Renal cortical epithelial cell (primary cell): ENCODE data around the gene MYO1H. TPM values are rescaled to one million over a fixed set of nuclear protein-coding genes. Genes with fewer than 3 reads are reported as not detected.
"Not testable (repeated sequence)": the region's sequence is repeated elsewhere in the genome, so short reads cannot be mapped to it uniquely, and the experiment has no call there.

ENCODE experiments used
- DNase-seq: peaks from one replicate; pipeline ENCODE4 v3.0.0-alpha.2; 2011; ENCODE audit warnings: low read depth
- total RNA-seq: library from RNA; depleted of rRNA; stranded (reverse); fragments of >200 nt; gene quantifications from 2 replicates; pipeline ENCODE4 v1.2.3, GENCODE V29; 2014

The MYO1H gene
- total RNA-seq, 1 donor from 2014 or later: not detected

- not testable (repeated sequence) for DNase-seq
Observed at GRCh38 chr12:109473526-109474270, 126.0 kb downstream of the MYO1H start.

GRCh38 chr12:109475121-109475520 lies 127.4 kb downstream of the MYO1H start:
- no peak for DNase-seq

GRCh38 chr12:109475993-109476806 lies 128.5 kb downstream of the MYO1H start:
- DNase-seq: peak; percentile 25

GRCh38 chr12:109476807-109477184 lies 129.1 kb downstream of the MYO1H start:
- DNase-seq: no peak

- DNase-seq: peak; percentile 71
Observed at GRCh38 chr12:109477185-109477962, 129.7 kb downstream of the MYO1H start, which contains the start of the genes KCTD10 and UBE3B. Gene KCTD10 (minus strand): TSS chr12:109477300. CDS start chr12:109477262, 38 bp downstream. Gene UBE3B (plus strand): TSS chr12:109477634. CDS start chr12:109483552, 5,918 bp downstream.

GRCh38 chr12:109477963-109478315 lies 130.2 kb downstream of the MYO1H start:
- no peak for DNase-seq

GRCh38 chr12:109479761-109480160 lies 132.1 kb downstream of the MYO1H start:
- no peak for DNase-seq

- no peak for DNase-seq
Observed at GRCh38 chr12:109480356-109480755, 132.7 kb downstream of the MYO1H start.

GRCh38 chr12:109481863-109482262 lies 134.2 kb downstream of the MYO1H start:
- DNase-seq: no peak

GRCh38 chr12:109482491-109482890 lies 134.8 kb downstream of the MYO1H start:
- no peak for DNase-seq

- DNase-seq: no peak
Observed at GRCh38 chr12:109482894-109483293, 135.2 kb downstream of the MYO1H start.

- no peak for DNase-seq
Observed at GRCh38 chr12:109483346-109483745, 135.6 kb downstream of the MYO1H start.

GRCh38 chr12:109485201-109485600 lies 137.5 kb downstream of the MYO1H start:
- no peak for DNase-seq

- DNase-seq: no peak
Observed at GRCh38 chr12:109487181-109488050, 139.7 kb downstream of the MYO1H start.

- DNase-seq: no peak
Observed at GRCh38 chr12:109488051-109488665, 140.5 kb downstream of the MYO1H start.

- DNase-seq: no peak
Observed at GRCh38 chr12:109489016-109489954, 141.6 kb downstream of the MYO1H start.

GRCh38 chr12:109489955-109490565 lies 142.4 kb downstream of the MYO1H start:
- no peak for DNase-seq

- no peak for DNase-seq
Observed at GRCh38 chr12:109491671-109492070, 144.0 kb downstream of the MYO1H start.

GRCh38 chr12:109492371-109492770 lies 144.7 kb downstream of the MYO1H start:
- no peak for DNase-seq
